ENCODE measurements around the gene SCN4B. TPM values are rescaled to one million over a fixed set of nuclear protein-coding genes. Genes with fewer than 3 reads are reported as not detected.

SCN4B gene
- total and polyA plus RNA-seq, 10 of the 15 experiments (the other 5 are each of a cell fraction or from before 2014, with no cell fraction given) = 0.01 to 0.49 (median 0.04) TPM; not detected in 5

GRCh38 chr11:118201966-118202365, 49.3 kb upstream of the SCN4B start (continued):
- no peak for TF ChIP-seq ZBTB11 (CRISPR knock-in tag; IDR thresholded peaks at IDR 0.05)
- TF ChIP-seq, protein P1, sequence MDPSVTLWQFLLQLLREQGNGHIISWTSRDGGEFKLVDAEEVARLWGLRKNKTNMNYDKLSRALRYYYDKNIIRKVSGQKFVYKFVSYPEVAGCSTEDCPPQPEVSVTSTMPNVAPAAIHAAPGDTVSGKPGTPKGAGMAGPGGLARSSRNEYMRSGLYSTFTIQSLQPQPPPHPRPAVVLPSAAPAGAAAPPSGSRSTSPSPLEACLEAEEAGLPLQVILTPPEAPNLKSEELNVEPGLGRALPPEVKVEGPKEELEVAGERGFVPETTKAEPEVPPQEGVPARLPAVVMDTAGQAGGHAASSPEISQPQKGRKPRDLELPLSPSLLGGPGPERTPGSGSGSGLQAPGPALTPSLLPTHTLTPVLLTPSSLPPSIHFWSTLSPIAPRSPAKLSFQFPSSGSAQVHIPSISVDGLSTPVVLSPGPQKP (IDR thresholded peaks at IDR 0.05; ENCODE audit: low read depth, low read length) = no peak
- TF ChIP-seq SUPT20H (IDR thresholded peaks at IDR 0.05; ENCODE audit: borderline replicate concordance, control insufficient read depth, low read depth, low read length) = no peak
- no peak for TF ChIP-seq CBFB (IDR thresholded peaks at IDR 0.05; ENCODE audit: low read depth)
- TF ChIP-seq POLR2AphosphoS2 (IDR thresholded peaks at IDR 0.05; ENCODE audit: low read depth, low read length) = no peak
- TF ChIP-seq ZNF592 (IDR thresholded peaks at IDR 0.05) = no peak

Data from GM12878 (cell line).